GM10248 (cell line): Measurements from ENCODE around the gene ZNF594.
A peak's percentile ranks its signal among the peaks of the same experiment; 100 is the strongest.
"Not testable (repeated sequence)": the region's sequence is repeated elsewhere in the genome, so short reads cannot be mapped to it uniquely, and the experiment has no call there.

Experiments
- CTCF ChIA-PET: fragments of 300-600 bp; sonication (Branson Sonifier 250); formaldehyde crosslinking; extraction: SDS; loops from one replicate; lab custom pipeline; 2021; ENCODE audit warnings: antibody characterized with exemption; lab: Yijun Ruan, JAX
- POLR2A ChIA-PET: fragments of 350-650 bp; sonication (Branson Sonifier 250); formaldehyde crosslinking; extraction: SDS; loops from one replicate; lab custom pipeline; 2020; ENCODE audit warnings: antibody characterized with exemption; lab: Yijun Ruan, JAX
- DNase-seq: peaks from one replicate; pipeline ENCODE4 v3.0.0; 2012; ENCODE audit errors: extremely low spot score
- TF ChIP-seq, protein P1 (sequence below): IDR thresholded peaks from 2 replicates; pipeline ENCODE4 v1.5.1; 2012; ENCODE audit warnings: mild to moderate bottlenecking, low read depth; ENCODE audit errors: extremely low read depth, missing control alignments, control extremely low read depth

The ZNF594 gene

DNA sequence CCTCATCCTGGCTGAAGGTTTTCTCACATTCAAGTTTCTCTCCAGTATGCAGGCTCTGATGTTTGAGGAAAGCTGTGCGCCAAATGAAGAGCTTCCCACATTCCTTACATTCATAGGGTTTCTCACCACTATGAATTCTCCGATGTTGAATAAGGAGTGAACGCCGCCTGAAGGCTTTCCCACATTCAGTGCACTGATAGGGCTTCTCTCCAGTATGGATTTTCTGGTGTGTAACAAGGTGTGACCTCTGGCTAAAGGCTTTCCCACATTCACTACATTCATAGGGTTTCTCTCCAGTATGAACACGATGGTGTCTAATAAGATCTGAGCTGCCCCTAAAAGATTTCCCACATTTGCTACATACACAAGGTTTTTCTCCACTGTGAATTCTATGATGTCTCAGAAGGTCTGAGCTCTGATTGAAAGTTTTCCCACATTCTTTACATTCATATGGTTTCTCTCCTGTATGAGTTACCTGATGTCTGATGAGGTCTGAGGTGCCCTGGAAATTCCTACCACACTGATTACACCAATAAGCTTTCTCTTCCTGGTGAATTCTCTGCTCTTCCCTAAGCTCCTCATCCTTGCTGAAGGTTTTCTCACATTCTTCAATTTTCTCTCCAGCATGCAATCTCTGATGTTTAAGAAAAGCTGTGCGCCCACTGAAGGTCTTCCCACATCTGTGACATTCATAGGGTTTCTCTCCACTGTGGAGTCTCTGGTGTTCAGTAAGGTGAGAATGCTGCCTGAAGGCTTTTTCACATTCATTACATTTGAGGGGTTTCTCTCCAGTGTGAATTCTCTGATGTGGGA lies 8.9 kb downstream of the ZNF594 start:
- CTCF ChIA-PET: interaction anchor here (1.2 kb wide), 2 partner anchors 14 to 74 kb away, joined by 3 read pairs; no protein-coding TSS in a partner anchor
- TF ChIP-seq, protein P1, sequence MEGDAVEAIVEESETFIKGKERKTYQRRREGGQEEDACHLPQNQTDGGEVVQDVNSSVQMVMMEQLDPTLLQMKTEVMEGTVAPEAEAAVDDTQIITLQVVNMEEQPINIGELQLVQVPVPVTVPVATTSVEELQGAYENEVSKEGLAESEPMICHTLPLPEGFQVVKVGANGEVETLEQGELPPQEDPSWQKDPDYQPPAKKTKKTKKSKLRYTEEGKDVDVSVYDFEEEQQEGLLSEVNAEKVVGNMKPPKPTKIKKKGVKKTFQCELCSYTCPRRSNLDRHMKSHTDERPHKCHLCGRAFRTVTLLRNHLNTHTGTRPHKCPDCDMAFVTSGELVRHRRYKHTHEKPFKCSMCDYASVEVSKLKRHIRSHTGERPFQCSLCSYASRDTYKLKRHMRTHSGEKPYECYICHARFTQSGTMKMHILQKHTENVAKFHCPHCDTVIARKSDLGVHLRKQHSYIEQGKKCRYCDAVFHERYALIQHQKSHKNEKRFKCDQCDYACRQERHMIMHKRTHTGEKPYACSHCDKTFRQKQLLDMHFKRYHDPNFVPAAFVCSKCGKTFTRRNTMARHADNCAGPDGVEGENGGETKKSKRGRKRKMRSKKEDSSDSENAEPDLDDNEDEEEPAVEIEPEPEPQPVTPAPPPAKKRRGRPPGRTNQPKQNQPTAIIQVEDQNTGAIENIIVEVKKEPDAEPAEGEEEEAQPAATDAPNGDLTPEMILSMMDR: no peak

DNA sequence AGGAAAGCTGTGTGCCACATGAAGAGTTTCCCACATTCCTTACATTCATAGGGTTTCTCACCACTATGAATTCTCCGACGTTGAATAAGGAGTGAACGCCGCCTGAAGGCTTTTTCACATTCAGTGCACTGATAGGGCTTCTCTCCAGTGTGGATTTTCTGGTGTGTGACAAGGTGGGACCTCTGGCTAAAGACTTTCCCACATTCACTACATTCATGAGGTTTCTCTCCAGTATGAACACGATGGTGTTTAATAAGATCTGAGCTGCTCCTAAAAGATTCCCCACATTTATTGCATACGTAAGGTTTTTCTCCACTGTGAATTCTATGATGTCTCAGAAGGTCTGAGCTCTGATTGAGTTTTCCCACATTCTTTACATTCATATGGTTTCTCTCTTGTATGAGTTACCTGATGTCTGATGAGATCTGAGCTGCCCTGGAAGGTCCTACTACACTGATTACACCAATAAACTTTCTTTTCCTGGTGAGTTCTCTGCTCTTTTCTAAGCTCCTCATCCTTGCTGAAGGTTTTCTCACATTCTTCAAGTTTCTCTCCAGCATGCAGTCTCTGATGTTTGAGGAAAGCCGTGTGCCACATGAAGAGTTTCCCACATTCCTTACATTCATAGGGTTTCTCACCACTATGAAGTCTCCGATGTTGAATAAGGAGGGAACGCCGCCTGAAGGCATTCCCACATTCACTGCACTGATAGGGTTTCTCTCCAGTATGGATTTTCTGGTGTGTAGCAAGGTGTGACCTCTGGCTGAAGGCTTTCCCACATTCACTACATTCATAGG lies 10.0 kb downstream of the ZNF594 start:
- POLR2A ChIA-PET: no interaction called here
- CTCF ChIA-PET: interaction anchor here (1.6 to 2.0 kb wide), 2 partner anchors 10 to 11 kb away, joined by 3 to 10 read pairs; partner anchors contain the start of gene ZNF594
- DNase-seq: no peak
- TF ChIP-seq, protein P1: no peak

More for the DNA sequence above, 8.9 kb downstream of the ZNF594 start:
- DNase-seq: no peak
- POLR2A ChIA-PET: no interaction called here

DNA sequence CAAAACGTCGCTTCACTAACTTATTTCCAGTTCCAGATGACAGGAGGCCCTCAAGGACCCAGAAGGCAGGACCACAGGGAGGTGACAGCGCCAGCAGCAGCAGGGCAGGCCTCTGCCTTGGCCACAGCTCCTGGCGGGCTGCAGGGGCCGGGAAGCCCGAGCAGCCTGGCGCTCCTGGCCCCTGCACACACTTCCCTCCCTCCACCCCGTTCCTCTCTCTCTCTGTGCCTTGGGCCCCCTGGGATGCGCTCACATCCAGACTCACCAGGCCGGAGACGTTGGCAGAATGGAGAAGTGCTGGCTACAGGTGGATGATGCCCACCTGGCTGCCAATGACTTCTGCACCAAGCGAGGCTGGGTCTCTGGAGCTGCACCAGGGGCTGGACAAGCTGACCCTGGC lies 12.7 kb downstream of the ZNF594 start:
- ChIA-PET POLR2A (no interaction called here), CTCF (no interaction called here)
- TF ChIP-seq, protein P1: no peak
- no peak for DNase-seq

DNA sequence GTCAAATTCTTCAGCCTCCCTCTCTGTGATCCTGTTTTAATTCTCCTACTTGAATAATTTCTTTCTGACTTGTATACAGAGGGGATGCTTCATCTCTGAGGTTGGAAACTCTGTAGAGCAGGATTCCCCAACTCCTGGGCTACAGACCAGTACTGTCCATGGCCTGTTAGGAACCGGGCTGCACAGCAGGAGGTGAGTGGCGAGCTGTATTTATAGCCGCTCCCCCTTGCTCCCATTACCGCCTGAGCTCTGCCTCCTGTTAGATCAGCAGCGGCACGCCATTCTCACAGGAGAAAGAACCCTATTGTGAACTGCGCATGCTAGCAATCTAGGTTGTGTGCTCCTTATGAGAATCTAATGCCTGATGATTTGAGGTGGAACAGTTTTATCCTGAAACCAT lies 16.6 kb downstream of the ZNF594 start:
- DNase-seq, POLR2A ChIA-PET, CTCF ChIA-PET: not testable (repeated sequence)

DNA sequence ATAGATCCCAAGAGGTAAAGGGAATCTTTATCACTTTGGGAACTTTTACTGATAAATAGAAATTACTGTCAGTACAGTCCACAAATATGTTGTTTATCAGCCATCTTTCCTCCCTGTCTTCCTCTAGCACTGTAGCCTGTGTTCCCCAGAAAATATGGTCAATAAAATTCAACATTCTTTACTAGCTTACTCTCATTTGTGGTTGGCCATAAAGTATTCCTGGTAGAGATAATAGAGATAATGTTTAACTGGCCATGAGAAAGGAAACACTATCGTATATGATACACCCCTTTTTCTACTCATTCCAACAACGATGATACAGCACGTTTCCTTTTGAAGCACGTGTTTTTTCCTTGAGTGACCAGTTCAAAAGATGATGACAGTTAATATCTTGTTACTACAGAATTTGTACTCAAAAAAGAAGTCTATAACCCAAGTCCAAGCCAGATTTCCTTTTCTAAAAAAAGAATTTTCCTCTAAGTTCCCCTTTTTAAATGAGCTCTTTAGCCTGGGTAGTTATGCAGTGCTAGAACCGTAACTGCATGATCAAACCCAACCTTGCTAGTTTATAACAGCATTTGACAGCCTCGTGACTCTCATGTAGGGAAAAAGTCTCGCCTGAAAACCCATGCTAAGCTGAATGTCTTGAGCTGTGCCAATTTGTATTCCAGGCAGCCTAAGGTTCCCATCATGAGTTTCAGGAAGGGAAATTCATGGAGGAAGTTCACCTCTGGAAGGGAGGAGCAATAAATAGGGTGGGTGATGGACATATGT lies 25.7 kb downstream of the ZNF594 start:
- TF ChIP-seq, protein P1: peak; percentile 2
- CTCF ChIA-PET, DNase-seq: not testable (repeated sequence)
- POLR2A ChIA-PET: interaction anchor here (0.6 kb wide), 1 partner anchor 34 kb away, joined by 3 read pairs; no protein-coding TSS in a partner anchor

DNA sequence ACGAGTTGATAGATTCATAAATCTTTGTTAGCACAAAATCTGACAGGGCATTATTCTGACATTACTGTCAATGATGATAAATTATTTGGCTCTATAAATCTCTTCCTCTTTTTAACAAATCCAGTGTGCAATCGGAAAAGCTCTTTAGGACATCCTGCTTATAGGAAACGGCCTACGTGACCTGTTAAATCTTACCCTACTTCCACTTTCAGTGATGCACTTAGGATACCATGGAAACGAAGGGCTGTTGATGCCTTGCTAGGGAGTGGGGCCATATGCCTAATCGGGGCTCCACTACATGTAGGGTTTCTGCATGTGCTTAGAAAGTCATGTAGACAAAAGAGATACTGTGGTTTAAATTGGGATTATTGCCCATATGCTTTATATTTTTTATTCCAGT lies 27.2 kb downstream of the ZNF594 start:
- CTCF ChIA-PET: no interaction called here
- TF ChIP-seq, protein P1: no peak
- POLR2A ChIA-PET: no interaction called here

DNA sequence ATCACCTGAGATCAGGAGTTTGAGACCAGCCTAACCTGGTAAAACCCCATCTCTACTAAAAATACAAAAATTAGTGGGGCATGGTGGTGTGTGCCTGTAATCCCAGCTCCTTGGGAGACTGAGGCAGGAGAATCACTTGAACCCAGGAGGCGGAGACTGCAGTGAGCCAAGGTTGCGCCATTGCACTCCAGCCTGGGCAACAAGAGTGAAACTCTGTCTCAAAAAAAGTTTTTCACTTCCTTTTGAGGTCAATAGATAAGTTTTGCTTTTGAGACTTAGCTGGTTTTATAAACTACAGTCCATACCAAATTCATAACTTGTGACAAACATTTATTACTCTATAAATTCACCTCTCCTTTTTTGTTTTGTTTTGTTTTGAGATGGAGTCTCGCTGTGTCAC lies 29.9 kb downstream of the ZNF594 start:
- not testable (repeated sequence) for DNase-seq
- POLR2A ChIA-PET: interaction anchor here (0.7 kb wide), 1 partner anchor 130 kb away, joined by 3 read pairs; no protein-coding TSS in a partner anchor
- CTCF ChIA-PET: interaction anchor here (1.2 to 1.9 kb wide), 2 partner anchors 9 to 75 kb away, joined by 3 to 4 read pairs; no protein-coding TSS in a partner anchor

More for the DNA sequence above, 27.2 kb downstream of the ZNF594 start:
- no peak for DNase-seq

DNA sequence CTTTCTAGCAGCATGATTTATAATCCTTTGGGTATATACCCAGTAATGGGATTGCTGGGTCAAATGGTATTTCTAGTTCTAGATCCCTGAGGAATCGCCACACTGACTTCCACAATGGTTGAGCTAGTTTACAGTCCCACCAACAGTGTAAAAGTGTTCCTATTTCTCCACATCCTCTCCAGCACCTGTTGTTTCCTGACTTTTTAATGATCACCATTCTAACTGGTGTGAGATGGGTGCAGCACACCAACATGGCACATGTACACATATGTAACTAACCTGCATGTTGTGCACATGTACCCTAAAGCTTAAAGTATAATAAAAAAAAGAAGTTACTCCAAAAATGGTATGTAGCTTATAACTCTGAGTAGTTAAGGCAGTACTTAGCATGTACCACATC lies 31.0 kb downstream of the ZNF594 start:
- POLR2A ChIA-PET, DNase-seq: not testable (repeated sequence)
- CTCF ChIA-PET: interaction anchor here (1.6 to 1.9 kb wide), 2 partner anchors 12 to 76 kb away, joined by 4 to 7 read pairs; no protein-coding TSS in a partner anchor

DNA sequence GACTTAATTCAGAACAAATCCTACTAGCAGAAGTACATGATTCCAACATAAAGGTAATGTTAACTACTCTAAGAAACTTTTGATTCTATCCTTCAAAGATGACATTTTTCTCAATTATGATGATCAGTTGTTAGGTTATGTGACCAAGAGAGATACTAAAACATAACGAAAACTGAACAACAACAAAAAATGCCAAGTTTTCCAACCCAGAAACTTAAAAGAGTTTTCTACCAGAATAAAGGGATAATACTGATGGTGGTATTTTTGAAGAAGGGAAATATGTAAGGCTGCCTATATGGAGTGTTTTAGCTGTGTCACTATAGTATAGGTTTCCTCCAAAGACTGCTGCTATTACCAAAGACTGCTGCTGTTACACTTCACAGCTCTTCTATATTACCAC lies 45.5 kb downstream of the ZNF594 start:
- POLR2A ChIA-PET, DNase-seq: not testable (repeated sequence)
- CTCF ChIA-PET: interaction anchor here (1.7 kb wide), 1 partner anchor 72 kb away, joined by 3 read pairs; no protein-coding TSS in a partner anchor

DNA sequence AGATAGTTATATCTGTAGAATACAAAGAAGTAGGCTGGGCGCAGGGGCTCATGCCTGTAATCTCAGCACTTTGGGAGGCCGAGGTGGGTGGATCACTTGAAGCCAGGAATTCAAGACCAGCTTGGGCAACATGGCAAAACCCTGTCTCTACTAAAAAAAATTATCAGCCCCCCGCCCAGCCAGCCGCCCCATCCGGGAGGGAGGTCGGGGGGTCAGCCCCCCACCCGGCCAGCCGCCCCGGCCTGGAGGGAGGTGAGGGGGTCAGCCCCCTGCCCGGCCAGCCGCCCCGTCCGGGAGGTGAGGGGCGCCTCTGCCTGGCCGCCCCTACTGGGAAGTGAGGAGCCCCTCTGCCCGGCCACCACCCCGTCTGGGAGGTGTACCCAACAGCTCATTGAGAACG lies 48.8 kb downstream of the ZNF594 start:
- POLR2A ChIA-PET, CTCF ChIA-PET, DNase-seq: not testable (repeated sequence)
